Neutrophil (primary cell): Measurements from ENCODE around the gene GOLGA8B.
"Not testable (repeated sequence)": the region's sequence is repeated elsewhere in the genome, so short reads cannot be mapped to it uniquely, and the experiment has no call there.

Experiments used
- H3K27ac ChIP-seq: fragments of 200-600 bp; sonication (generic); 2 replicates; pipeline ENCODE4 v1.5.1; 2016; ENCODE audit warnings: mild to moderate bottlenecking, moderate library complexity
- H3K27me3 ChIP-seq: fragments of 200-600 bp; sonication (generic); 2 replicates; pipeline ENCODE4 v1.6.0; 2016; ENCODE audit warnings: mild to moderate bottlenecking
- H3K36me3 ChIP-seq: fragments of 200-600 bp; sonication (generic); 2 replicates; pipeline ENCODE4 v1.5.1; 2017
- H3K4me1 ChIP-seq, 2 experiments: fragments of 200-600 bp in 1 of 2; sonication (generic) in 1 of 2; 1 replicate in 1 of 2; 2 replicates in 1 of 2; pipeline versions ENCODE4 v1.5.1 to v1.6.1; 2013 to 2016; ENCODE audit warnings: low read depth in 1 of 2, low read length in 1 of 2, mild to moderate bottlenecking in 1 of 2, moderate library complexity in 1 of 2; ENCODE audit not compliant: control insufficient read depth in 1 of 2, insufficient read depth in 1 of 2
- H3K4me3 ChIP-seq, 2 experiments: fragments of 200-600 bp in 1 of 2; sonication (generic) in 1 of 2; 1 replicate in 1 of 2; 2 replicates in 1 of 2; pipeline ENCODE4 v1.5.1; 2013 to 2016; ENCODE audit warnings: low read depth in 1 of 2, low read length in 1 of 2, mild to moderate bottlenecking in 1 of 2, moderate library complexity in 1 of 2
- H3K9me3 ChIP-seq: fragments of 200-600 bp; sonication (generic); 2 replicates; pipeline ENCODE4 v1.5.1; 2016

Gene GOLGA8B

GRCh38 chr15:34572921-34573320, 10.5 kb downstream of the GOLGA8B start:
- not testable (repeated sequence) for H3K36me3 ChIP-seq, H3K27ac ChIP-seq, H3K27me3 ChIP-seq, H3K9me3 ChIP-seq, H3K4me1 ChIP-seq, H3K4me3 ChIP-seq

- H3K9me3 ChIP-seq, H3K36me3 ChIP-seq, H3K27ac ChIP-seq, H3K27me3 ChIP-seq, H3K4me3 ChIP-seq, H3K4me1 ChIP-seq: not testable (repeated sequence)
Observed at GRCh38 chr15:34572019-34572641, 11.3 kb downstream of the GOLGA8B start.

- H3K4me1 ChIP-seq, H3K4me3 ChIP-seq, H3K9me3 ChIP-seq, H3K27ac ChIP-seq, H3K27me3 ChIP-seq, H3K36me3 ChIP-seq: not testable (repeated sequence)
Observed at GRCh38 chr15:34569670-34570396, 13.6 kb downstream of the GOLGA8B start.

GRCh38 chr15:34567174-34567573, 16.3 kb downstream of the GOLGA8B start:
- not testable (repeated sequence) for H3K36me3 ChIP-seq, H3K27me3 ChIP-seq, H3K9me3 ChIP-seq, H3K4me3 ChIP-seq, H3K4me1 ChIP-seq, H3K27ac ChIP-seq

GRCh38 chr15:34564711-34565110, 18.7 kb downstream of the GOLGA8B start:
- not testable (repeated sequence) for H3K9me3 ChIP-seq, H3K27ac ChIP-seq

GRCh38 chr15:34560814-34561213, 22.6 kb downstream of the GOLGA8B start:
- not testable (repeated sequence) for H3K9me3 ChIP-seq, H3K36me3 ChIP-seq, H3K4me3 ChIP-seq, H3K4me1 ChIP-seq, H3K27ac ChIP-seq, H3K27me3 ChIP-seq

More at GRCh38 chr15:34564711-34565110, 18.7 kb downstream of the GOLGA8B start:
- not testable (repeated sequence) for H3K4me3 ChIP-seq, H3K4me1 ChIP-seq, H3K36me3 ChIP-seq, H3K27me3 ChIP-seq

- not testable (repeated sequence) for H3K27ac ChIP-seq, H3K4me1 ChIP-seq, H3K27me3 ChIP-seq
Observed at GRCh38 chr15:34559764-34560163, 23.7 kb downstream of the GOLGA8B start.

GRCh38 chr15:34555162-34555561, 28.3 kb downstream of the GOLGA8B start:
- not testable (repeated sequence) for H3K9me3 ChIP-seq, H3K36me3 ChIP-seq, H3K4me3 ChIP-seq, H3K27me3 ChIP-seq, H3K4me1 ChIP-seq, H3K27ac ChIP-seq

More at GRCh38 chr15:34559764-34560163, 23.7 kb downstream of the GOLGA8B start:
- not testable (repeated sequence) for H3K9me3 ChIP-seq, H3K4me3 ChIP-seq, H3K36me3 ChIP-seq

GRCh38 chr15:34554716-34555115, 28.7 kb downstream of the GOLGA8B start:
- not testable (repeated sequence) for H3K4me3 ChIP-seq, H3K27me3 ChIP-seq, H3K36me3 ChIP-seq, H3K27ac ChIP-seq, H3K4me1 ChIP-seq, H3K9me3 ChIP-seq

- not testable (repeated sequence) for H3K36me3 ChIP-seq, H3K27me3 ChIP-seq, H3K4me3 ChIP-seq
Observed at GRCh38 chr15:34554126-34554525, 29.3 kb downstream of the GOLGA8B start.

GRCh38 chr15:34550129-34550528, 33.3 kb downstream of the GOLGA8B start:
- not testable (repeated sequence) for H3K36me3 ChIP-seq, H3K27me3 ChIP-seq, H3K4me1 ChIP-seq, H3K27ac ChIP-seq, H3K9me3 ChIP-seq, H3K4me3 ChIP-seq

More at GRCh38 chr15:34554126-34554525, 29.3 kb downstream of the GOLGA8B start:
- H3K9me3 ChIP-seq, H3K4me1 ChIP-seq, H3K27ac ChIP-seq: not testable (repeated sequence)

GRCh38 chr15:34549381-34549809, 34.1 kb downstream of the GOLGA8B start:
- not testable (repeated sequence) for H3K27ac ChIP-seq, H3K4me1 ChIP-seq, H3K36me3 ChIP-seq, H3K27me3 ChIP-seq, H3K9me3 ChIP-seq, H3K4me3 ChIP-seq

- H3K4me1 ChIP-seq, H3K27ac ChIP-seq, H3K27me3 ChIP-seq, H3K4me3 ChIP-seq, H3K9me3 ChIP-seq, H3K36me3 ChIP-seq: not testable (repeated sequence)
Observed at GRCh38 chr15:34543860-34544649, 39.4 kb downstream of the GOLGA8B start.
